NK-92 (cell line): Measurements from ENCODE around the gene MCEE.
"Not testable (repeated sequence)": the region's sequence is repeated elsewhere in the genome, so short reads cannot be mapped to it uniquely, and the experiment has no call there.

ENCODE experiments used
- DNase-seq: peaks from one replicate; lab custom pipeline; 2025; ENCODE audit not compliant: unreplicated experiment; lab: John Stamatoyannopoulos, UW

The MCEE gene

DNA sequence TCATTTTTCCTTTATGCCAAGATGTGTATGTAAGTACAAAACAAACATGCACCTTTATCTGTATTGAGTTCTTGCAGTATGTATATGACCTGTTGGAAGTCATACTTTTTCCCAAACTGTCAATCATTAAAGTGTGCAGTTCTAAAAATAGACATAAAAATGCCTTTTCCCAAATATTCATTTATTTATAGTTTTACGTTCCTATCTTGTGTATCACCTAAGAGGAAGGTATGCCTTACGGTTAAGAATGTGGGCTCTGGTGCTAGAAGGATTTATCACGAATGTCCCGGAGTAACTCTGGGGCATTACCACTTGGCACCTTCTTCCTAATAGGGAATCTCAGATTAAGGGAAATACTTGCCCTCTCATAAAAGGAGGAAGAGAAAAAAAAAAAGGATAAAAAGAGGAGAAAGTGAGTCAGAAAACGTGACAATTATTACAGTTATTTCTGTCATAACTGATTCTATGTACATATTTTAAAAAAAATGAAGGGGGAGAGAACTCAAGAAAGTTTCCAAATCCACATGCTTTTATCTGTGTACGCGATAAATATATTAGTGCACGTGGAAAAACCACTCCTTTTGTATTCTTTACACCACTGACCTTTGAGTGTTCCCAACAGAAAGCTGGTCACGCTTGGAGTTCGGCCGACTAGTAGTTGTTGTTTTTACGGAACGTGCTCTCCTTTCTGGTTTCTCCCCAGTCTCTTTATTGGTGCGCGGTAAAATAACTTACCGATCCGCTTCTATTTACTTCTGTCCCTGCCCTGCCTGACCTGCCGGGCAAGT lies 721 bp downstream of the MCEE start:
- DNase-seq = no peak

DNA sequence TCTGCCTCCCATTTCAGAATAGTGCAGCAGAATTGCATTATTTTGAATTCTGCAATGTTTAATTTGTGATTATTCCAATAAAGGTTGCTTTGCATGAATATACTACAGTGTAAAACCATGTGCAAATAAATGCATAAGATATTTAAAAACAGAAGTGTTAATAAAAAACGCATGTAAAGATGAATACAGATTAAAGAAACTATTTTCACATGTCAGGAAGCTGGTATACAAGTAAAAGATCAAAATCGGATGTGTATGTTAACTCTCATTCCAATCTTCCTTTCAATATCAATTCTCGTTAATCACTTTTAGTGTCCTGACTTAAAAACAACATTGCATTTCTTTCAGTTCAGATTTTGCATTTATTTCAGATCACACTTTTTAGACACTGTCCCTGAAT lies 3.1 kb downstream of the MCEE start:
- no peak for DNase-seq

GRCh38 chr2:71125506-71126294 lies 4.3 kb downstream of the MCEE start:
- DNase-seq = no peak

DNA sequence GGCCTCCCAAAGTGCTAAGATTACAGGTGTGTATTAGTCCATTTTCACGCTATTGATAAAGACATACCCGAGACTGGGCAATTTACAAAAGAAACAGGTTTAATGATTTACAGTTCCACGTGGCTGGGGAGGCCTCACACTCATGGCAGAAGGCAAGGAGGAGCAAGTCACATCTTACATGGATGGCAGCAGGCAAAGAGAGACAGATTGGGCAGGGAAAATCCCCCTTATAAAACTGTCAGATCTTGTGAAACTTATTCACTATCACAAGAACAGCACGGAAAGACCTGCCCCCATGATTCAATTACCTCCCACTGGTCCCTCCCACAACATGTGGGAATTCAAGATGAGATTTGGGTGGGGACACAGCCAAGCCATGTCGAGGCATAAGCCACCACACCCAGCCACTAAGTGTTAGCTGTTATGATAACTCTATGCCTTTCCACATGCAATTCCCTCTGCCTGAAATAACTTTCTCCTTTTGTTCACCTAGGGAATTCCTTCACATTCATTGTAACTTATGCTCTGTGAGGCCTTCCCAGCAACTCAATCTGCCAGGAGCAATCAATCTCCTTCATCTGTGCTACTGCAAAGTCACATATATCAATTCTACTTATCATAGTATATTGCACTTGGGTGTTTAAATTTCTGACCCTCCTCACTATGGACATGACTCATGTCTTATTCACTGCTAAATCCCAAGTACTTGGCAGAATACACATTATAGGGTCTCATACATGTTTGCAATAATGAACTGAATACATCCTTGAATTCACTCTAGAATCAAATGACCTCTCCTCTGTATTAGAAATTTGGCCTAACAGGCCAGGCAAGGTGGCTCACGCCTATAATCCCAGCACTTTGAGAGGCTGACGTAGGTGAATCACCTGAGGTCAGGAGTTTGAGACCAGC lies 7.4 kb downstream of the MCEE start:
- no peak for DNase-seq

DNA sequence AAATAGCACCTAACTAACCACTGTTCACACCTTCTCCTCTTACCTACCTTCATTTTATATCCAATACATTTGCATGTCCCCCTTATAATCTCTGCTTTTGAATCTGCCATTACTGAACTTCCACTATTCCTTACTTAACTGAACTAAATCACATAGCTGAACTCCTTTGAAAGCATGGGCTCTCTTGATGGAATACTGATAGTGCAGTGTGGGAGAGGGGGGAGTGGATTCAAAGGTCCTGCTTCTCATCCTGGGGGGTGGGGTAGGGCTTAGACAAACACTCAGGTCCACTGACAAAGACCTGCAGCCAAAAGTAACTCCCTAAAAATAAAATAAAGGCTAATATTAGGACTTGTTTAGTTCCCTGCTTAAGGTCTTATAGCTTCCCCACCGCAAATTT lies 8.6 kb downstream of the MCEE start:
- no peak for DNase-seq

DNA sequence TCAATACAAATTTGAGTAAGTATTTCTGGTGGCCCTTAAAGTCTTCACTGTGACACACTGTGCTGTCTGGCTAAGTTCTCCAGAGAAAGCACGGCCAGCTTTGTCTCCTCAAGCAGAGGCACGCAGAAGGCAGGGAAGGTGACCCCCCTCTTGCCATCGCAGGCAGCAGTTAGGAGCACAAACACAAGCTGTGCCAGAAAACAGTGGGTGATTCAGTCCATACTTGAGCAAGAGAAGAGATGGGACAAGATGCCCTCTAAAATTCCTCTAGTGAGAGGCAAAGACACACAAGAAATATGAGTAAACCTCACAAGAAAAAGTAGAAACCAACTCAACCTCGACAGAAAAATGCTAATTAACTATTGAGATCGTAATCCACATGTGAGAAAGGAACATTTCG lies 9.8 kb downstream of the MCEE start:
- DNase-seq = no peak

- no peak for DNase-seq
These were observed 13.0 kb downstream of the MCEE start for GRCh38 chr2:71117063-71117462.

DNA sequence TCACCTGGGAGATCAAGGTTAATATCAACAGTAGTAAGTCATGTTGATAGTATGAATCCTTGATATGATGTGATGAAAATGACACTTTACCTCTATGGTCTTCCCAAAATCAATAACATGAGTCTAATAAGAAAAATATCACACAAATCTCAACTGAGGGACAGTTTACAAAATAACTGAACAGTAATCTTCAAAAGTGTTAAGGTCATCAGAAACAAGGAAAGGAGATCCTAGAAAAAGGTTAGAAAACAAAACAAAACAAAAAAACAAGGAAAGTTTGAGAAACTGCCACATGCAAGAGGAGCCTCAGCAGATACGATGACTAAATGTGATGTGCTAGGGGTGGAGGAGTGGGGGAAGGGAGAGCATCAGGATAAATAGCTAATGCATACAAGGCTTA lies 16.2 kb downstream of the MCEE start:
- DNase-seq = no peak

GRCh38 chr2:71108091-71108490 lies 21.9 kb downstream of the MCEE start:
- DNase-seq = no peak

GRCh38 chr2:71106463-71106862 lies 23.6 kb downstream of the MCEE start:
- not testable (repeated sequence) for DNase-seq

DNA sequence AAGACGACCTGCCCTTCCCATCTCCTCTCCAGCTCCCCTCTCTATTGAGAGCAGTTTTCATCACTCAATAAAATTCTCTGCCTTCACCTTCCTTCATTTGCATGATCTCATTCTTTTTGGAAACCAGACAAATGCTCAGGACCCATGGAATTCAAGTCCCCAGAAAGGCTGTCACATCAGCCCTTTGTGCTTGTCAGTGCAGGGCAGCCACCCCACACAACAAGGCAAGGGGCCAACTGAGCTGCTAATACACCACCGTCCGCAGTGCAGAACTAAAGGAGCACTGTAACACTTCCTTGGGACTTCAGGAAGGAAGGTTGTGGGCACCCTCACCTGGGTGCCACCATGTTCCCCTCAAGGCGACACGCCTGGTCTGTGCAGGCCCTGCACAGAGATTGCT lies 26.2 kb downstream of the MCEE start:
- no peak for DNase-seq

- DNase-seq = no peak
These were observed 26.9 kb downstream of the MCEE start for GRCh38 chr2:71102981-71103681.

DNA sequence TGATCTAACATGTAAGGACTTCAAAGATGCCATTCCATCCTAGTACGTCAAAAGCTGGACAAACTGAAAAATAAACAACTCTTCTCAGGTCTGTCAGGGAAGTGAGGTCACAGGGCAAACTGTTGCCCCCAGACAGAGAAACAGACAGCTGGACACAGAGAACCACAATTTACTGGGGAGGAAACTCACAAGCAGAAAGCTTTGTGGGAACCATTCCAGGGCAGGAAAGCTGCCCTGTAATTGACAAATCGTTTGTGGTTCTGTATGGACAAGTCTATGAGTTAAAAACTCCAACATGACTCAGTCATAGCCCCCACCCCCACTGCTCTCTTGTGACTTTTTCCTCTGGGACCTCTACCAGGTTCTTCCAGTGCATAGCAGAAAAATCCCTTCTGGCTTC lies 28.4 kb downstream of the MCEE start:
- DNase-seq = no peak

- no peak for DNase-seq
These were observed 29.6 kb downstream of the MCEE start for GRCh38 chr2:71100195-71100964.

- not testable (repeated sequence) for DNase-seq
These were observed 37.4 kb downstream of the MCEE start for GRCh38 chr2:71092491-71093260.

GRCh38 chr2:71091808-71092207 lies 38.2 kb downstream of the MCEE start:
- DNase-seq = not testable (repeated sequence)

GRCh38 chr2:71089475-71089874 lies 40.6 kb downstream of the MCEE start:
- DNase-seq = not testable (repeated sequence)

DNA sequence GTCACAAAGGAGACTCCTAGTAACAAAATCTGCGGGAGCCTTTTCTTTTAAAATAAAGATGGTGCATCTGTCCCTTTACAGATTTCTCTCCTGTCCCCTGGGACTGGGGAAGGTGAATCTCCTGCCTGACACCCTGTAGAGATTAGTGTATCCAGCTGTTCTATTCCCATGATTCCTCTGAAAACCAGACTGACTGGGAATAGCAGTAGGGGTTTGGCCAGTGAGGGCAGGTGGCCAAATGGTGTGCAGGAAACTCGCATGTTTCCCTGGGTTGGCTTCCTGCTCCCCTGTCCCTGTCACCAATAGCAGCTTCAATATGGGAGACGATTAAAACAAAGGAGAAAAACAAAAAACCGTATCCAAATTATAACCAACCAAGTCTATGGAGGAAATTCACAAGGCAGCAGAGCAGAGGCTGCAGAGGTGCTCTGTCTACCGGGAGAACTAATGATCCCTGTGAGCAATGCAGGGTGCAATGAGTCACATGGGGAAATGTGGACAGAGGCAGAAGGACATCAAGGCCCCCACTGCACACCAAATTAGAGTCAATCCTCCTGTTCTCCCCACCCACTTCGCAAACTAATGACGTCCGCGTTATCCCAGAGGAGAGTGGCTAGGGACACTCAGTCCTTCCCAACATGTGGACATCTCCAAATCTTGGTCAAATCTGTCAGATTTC lies 44.6 kb downstream of the MCEE start:
- not testable (repeated sequence) for DNase-seq
